ENCODE measurements around the gene SLC36A3. TPM values are rescaled to one million over a fixed set of nuclear protein-coding genes. Genes with fewer than 3 reads are reported as not detected.

Gene SLC36A3
- total and polyA plus RNA-seq, 2 donors (not counting 1 experiment from before 2014, with no cell fraction given) = not detected

- TF ChIP-seq EZH2 (IDR thresholded peaks at IDR 0.05; ENCODE audit: borderline replicate concordance, insufficient read depth, low read depth, low read length, poor library complexity, severe bottlenecking) = no peak
- peak; percentile 95 for TF ChIP-seq CTCF (IDR thresholded peaks at IDR 0.05)
- Histone ChIP-seq H3K36me3 (replicated peaks in 1 of 2; ENCODE audit: control extremely low read depth in 1 of 2, control insufficient read depth in 1 of 2, extremely low read depth in 1 of 2, insufficient read depth in 2 of 2, low read length in 1 of 2) (no peaks in the 10 kb centered on the region), H2AFZ (ENCODE audit: insufficient read depth, low read depth, low read length, poor library complexity, severe bottlenecking) (no peak overlapping the region), H3K4me3 (ENCODE audit: control extremely low read depth in 1 of 5, extremely low read depth in 1 of 5, insufficient read depth in 1 of 5, low read depth in 2 of 5, low read length in 4 of 5) (no peak overlapping the region), H3K9me3 (ENCODE audit: control extremely low read depth in 1 of 3, control insufficient read depth in 2 of 3, insufficient read depth in 1 of 3, low read length in 2 of 3) (peaks cover under 1 to 8% (median 4%) of the 10 kb centered on the region in 3 donors), H3K9ac (ENCODE audit: low read length) (no peak overlapping the region), H3K27ac (ENCODE audit: low read length in 2 of 2) (no peak overlapping the region), H3K27me3 (replicated peaks in 1 of 4; ENCODE audit: control extremely low read depth in 1 of 4, control insufficient read depth in 3 of 4, insufficient read depth in 4 of 4, low read length in 3 of 4) (no peaks in the 10 kb centered on the region), H3K4me1 (ENCODE audit: control insufficient read depth in 2 of 2, insufficient read depth in 2 of 2, low read length in 2 of 2) (peaks cover 9 to 16% of the 10 kb centered on the region in 2 donors), H4K20me1 (ENCODE audit: control insufficient read depth, insufficient read depth, low read length, poor library complexity, severe bottlenecking) (no peaks in the 10 kb centered on the region), H3K4me2 (replicated peaks; ENCODE audit: low read depth, low read length, poor library complexity, severe bottlenecking) (no peak overlapping the region), H3K79me2 (ENCODE audit: control insufficient read depth, insufficient read depth, low read length) (no peaks in the 10 kb centered on the region)
- ChIA-PET CTCF (interaction anchor here (0.6 to 3.7 kb wide), 41 partner anchors 9 to 756 kb away, joined by 3 to 28 read pairs (median 4); partner anchors contain the start of genes CCDC69, GM2A and SLC36A1), POLR2A (interaction anchor here (0.6 to 0.8 kb wide), 2 partner anchors 190 to 334 kb away, joined by 4 to 18 read pairs; no protein-coding TSS in a partner anchor)
- Mint-ChIP-seq H3K27me3 (no peaks in the 10 kb centered on the region), H3K4me1 (peaks cover 10% of the 10 kb centered on the region), H3K27ac (no peak overlapping the region), H3K4me3 (no peak overlapping the region), H3K9me3 (ENCODE audit: insufficient read depth) (peaks cover 3% of the 10 kb centered on the region)
- intact Hi-C loops (cut with micrococcal nuclease) = loop anchor here (10.0 kb wide), 1 partner anchor 511 kb away; no protein-coding TSS in a partner anchor
- peak; percentile 65 for DNase-seq
- peak; percentile 76 for ATAC-seq (ENCODE audit: low read depth)
- WGBS (ENCODE audit: insufficient coverage) = 42% methylated on average over 3 of the region's 8 CpGs
These were observed 12.5 kb upstream of the SLC36A3 start for GRCh38 chr5:151315998-151316597.

- H3K79me2 ChIP-seq (ENCODE audit: control insufficient read depth, insufficient read depth, low read length) = no peaks in the 10 kb centered on the region
- no peaks in the 10 kb centered on the region for H3K27me3 Mint-ChIP-seq
- CTCF ChIA-PET = interaction anchor here (1.3 kb wide), 1 partner anchor 22 kb away, joined by 4 read pairs; no protein-coding TSS in a partner anchor
- DNase-seq = no peak
- no peak overlapping the region for H3K4me2 ChIP-seq (replicated peaks; ENCODE audit: low read depth, low read length, poor library complexity, severe bottlenecking)
- no peak overlapping the region for H2AFZ ChIP-seq (ENCODE audit: insufficient read depth, low read depth, low read length, poor library complexity, severe bottlenecking)
- no peak overlapping the region for H3K4me3 ChIP-seq (ENCODE audit: control extremely low read depth in 1 of 5, extremely low read depth in 1 of 5, insufficient read depth in 1 of 5, low read depth in 2 of 5, low read length in 4 of 5)
- H3K4me3 Mint-ChIP-seq = no peak overlapping the region
- POLR2A ChIA-PET = no interaction called here
- no peaks in the 10 kb centered on the region for H3K36me3 ChIP-seq (replicated peaks in 1 of 2; ENCODE audit: control extremely low read depth in 1 of 2, control insufficient read depth in 1 of 2, extremely low read depth in 1 of 2, insufficient read depth in 2 of 2, low read length in 1 of 2)
- H3K9me3 ChIP-seq (ENCODE audit: control extremely low read depth in 1 of 3, control insufficient read depth in 2 of 3, insufficient read depth in 1 of 3, low read length in 2 of 3) = peaks cover 2 to 15% (median 9%) of the 10 kb centered on the region in 3 donors
- no CpG with 5 or more reads among the region's 2 CpGs for WGBS (ENCODE audit: insufficient coverage)
- no peaks in the 10 kb centered on the region for H4K20me1 ChIP-seq (ENCODE audit: control insufficient read depth, insufficient read depth, low read length, poor library complexity, severe bottlenecking)
- H3K9me3 Mint-ChIP-seq (ENCODE audit: insufficient read depth) = peaks cover 9% of the 10 kb centered on the region
- no peak for TF ChIP-seq EZH2 (IDR thresholded peaks at IDR 0.05; ENCODE audit: borderline replicate concordance, insufficient read depth, low read depth, low read length, poor library complexity, severe bottlenecking)
- TF ChIP-seq CTCF (IDR thresholded peaks at IDR 0.05) = no peak
- ATAC-seq (ENCODE audit: low read depth) = no peak
- intact Hi-C loops (cut with micrococcal nuclease) = loop anchor here (10.0 kb wide), 1 partner anchor 509 kb away; no protein-coding TSS in a partner anchor
- H3K4me1 ChIP-seq (ENCODE audit: control insufficient read depth in 2 of 2, insufficient read depth in 2 of 2, low read length in 2 of 2) = peaks cover 4 to 6% of the 10 kb centered on the region in 2 donors
- H3K4me1 Mint-ChIP-seq = peaks cover 2% of the 10 kb centered on the region
- H3K9ac ChIP-seq (ENCODE audit: low read length) = no peak overlapping the region
- no peak overlapping the region for H3K27ac ChIP-seq (ENCODE audit: low read length in 2 of 2)
- H3K27me3 ChIP-seq (replicated peaks in 1 of 4; ENCODE audit: control extremely low read depth in 1 of 4, control insufficient read depth in 3 of 4, insufficient read depth in 4 of 4, low read length in 3 of 4) = no peaks in the 10 kb centered on the region
- no peak overlapping the region for H3K27ac Mint-ChIP-seq
These were observed 9.8 kb upstream of the SLC36A3 start for GRCh38 chr5:151313357-151313756.
